Activated CD4-positive, alpha-beta T cell treated with anti-CD3 and anti-CD28 coated beads, Interleukin-2, amount 10 ng/mL, durations not matched to agents 24 days and 14 days (primary cell): ENCODE data around the gene NELL1. TPM values are rescaled to one million over a fixed set of nuclear protein-coding genes. Genes with fewer than 3 reads are reported as not detected.

Source experiments
- DNase-seq: peaks from one replicate; pipeline ENCODE4 v3.0.0; 2022
- H3K27ac Mint-ChIP-seq: one replicate; pipeline ENCODE4 v1.8.0; 2022; ENCODE audit warnings: mild to moderate bottlenecking, mixed read lengths
- H3K27me3 Mint-ChIP-seq: one replicate; pipeline ENCODE4 v1.8.0; 2022; ENCODE audit warnings: mixed read lengths
- H3K36me3 Mint-ChIP-seq: one replicate; pipeline ENCODE4 v1.8.0; 2022; ENCODE audit warnings: low read depth, mild to moderate bottlenecking, mixed read lengths
- H3K4me1 Mint-ChIP-seq: one replicate; pipeline ENCODE4 v1.8.0; 2021; ENCODE audit warnings: mixed read lengths
- H3K4me3 Mint-ChIP-seq: one replicate; pipeline ENCODE4 v1.8.0; 2022; ENCODE audit warnings: mild to moderate bottlenecking, moderate library complexity, mixed read lengths
- H3K9me3 Mint-ChIP-seq: one replicate; pipeline ENCODE4 v1.8.0; 2021; ENCODE audit warnings: mixed read lengths
- intact Hi-C: fragments of 100-400 bp; cut with micrococcal nuclease; formaldehyde crosslinking; loops from one replicate; pipeline ENCODE4 v1.15.1; 2023
- total RNA-seq: library from RNA; stranded (reverse); gene quantifications from 2 replicates; pipeline ENCODE4 v1.2.3, GENCODE V29; 2022

NELL1 gene
- total RNA-seq, 1 donor from 2014 or later, result not detected

DNA sequence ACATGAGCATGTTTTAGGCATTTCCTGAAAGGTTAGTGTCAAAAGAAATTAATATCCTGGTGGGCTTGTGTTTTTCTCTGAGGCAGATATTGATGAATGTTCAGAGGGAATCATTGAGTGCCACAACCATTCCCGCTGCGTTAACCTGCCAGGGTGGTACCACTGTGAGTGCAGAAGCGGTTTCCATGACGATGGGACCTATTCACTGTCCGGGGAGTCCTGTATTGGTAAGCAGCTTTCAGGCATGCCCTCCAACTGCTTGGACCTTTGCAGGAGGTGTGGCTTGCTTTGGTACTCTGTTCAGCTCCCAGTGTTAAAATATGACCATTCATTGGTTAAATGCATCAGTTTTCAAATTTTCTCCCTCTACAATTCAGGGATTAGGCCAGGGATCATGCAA is 864.9 kb downstream of the NELL1 start:
- no peak for DNase-seq
- Mint-ChIP-seq H3K4me3 (no peak overlapping the region), H3K9me3 (no peaks in the 10 kb centered on the region), H3K4me1 (no peaks in the 10 kb centered on the region), H3K27ac (no peak overlapping the region), H3K36me3 (no peaks in the 10 kb centered on the region), H3K27me3 (no peaks in the 10 kb centered on the region)
- intact Hi-C loops, result no loop called here

DNA sequence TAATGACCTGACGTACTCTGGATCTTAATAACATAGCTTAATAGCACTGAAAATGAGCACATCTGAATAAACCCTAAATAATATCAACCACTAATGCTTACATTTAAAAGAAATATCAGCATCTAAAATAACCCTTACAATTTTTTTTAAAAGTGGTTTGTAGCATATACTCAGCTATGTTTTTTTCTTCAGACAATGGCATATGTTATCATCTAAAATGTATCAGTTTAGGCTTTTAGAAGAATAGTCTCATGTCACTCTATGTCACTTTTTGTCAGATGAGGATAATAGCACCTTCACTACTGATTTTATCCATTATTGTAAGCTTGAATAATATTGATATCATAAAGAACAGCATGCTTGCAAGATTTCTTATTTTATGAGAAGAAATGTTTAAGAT is 868.6 kb downstream of the NELL1 start:
- no peaks in the 10 kb centered on the region for H3K36me3 Mint-ChIP-seq
- no peaks in the 10 kb centered on the region for H3K9me3 Mint-ChIP-seq
- H3K27ac Mint-ChIP-seq, result no peak overlapping the region
- H3K4me3 Mint-ChIP-seq, result no peak overlapping the region
- intact Hi-C loops, result no loop called here
- DNase-seq, result no peak
- no peaks in the 10 kb centered on the region for H3K4me1 Mint-ChIP-seq
- H3K27me3 Mint-ChIP-seq, result no peaks in the 10 kb centered on the region

DNA sequence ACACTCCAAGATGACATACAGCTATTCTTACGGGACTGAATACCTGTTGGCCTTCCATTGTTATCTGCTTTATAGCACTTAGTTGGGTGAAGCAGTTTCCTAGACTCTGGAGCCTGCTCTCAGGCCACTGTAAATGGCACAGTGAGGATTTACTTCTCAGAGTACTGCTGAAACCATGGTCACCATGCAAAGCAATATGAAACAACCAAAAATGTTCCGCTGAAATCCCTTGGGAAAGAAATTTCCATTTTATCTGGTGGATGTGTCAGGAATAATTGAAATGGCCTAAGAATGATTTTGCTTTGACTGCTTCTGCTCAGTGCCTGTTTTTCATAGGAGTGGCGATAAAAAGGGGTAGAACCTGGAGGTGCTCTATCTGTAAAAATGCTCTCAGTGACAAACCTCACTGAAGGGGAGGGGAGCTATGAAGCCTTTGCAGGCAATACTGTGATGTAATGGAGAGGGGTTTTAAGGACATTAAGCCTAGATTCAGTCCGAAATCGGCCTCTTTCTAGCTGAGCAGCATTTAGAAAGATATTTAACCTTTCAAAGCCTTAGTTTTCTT is 871.9 kb downstream of the NELL1 start:
- no peaks in the 10 kb centered on the region for H3K9me3 Mint-ChIP-seq
- H3K4me1 Mint-ChIP-seq, result no peaks in the 10 kb centered on the region
- no peaks in the 10 kb centered on the region for H3K27me3 Mint-ChIP-seq
- no peak overlapping the region for H3K27ac Mint-ChIP-seq
- no peak overlapping the region for H3K4me3 Mint-ChIP-seq
- DNase-seq, result no peak
- no peaks in the 10 kb centered on the region for H3K36me3 Mint-ChIP-seq
- intact Hi-C loops, result no loop called here

DNA sequence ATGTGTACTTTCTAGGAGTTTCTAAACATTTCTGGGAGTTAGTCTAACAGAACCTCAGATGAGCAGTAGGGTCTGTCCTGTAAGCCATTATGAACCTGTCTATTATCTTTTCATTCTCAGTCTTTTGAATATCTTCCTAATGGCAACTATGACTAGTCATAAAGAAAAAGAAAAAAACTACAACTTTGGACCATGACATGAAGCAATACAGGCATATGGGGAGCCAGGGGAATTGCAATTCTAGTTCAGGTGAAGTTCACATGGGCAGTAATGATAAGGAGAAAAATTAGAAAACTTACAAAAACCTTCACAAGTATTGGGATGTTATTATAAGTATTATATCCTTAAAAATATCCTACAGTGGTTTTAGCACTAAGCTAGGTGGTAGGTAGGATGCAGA is 874.5 kb downstream of the NELL1 start:
- H3K4me3 Mint-ChIP-seq, result no peak overlapping the region
- no peak for DNase-seq
- no peaks in the 10 kb centered on the region for H3K27me3 Mint-ChIP-seq
- no peaks in the 10 kb centered on the region for H3K4me1 Mint-ChIP-seq
- H3K27ac Mint-ChIP-seq, result no peak overlapping the region
- H3K36me3 Mint-ChIP-seq, result no peaks in the 10 kb centered on the region
- H3K9me3 Mint-ChIP-seq, result no peaks in the 10 kb centered on the region
- intact Hi-C loops, result no loop called here

DNA sequence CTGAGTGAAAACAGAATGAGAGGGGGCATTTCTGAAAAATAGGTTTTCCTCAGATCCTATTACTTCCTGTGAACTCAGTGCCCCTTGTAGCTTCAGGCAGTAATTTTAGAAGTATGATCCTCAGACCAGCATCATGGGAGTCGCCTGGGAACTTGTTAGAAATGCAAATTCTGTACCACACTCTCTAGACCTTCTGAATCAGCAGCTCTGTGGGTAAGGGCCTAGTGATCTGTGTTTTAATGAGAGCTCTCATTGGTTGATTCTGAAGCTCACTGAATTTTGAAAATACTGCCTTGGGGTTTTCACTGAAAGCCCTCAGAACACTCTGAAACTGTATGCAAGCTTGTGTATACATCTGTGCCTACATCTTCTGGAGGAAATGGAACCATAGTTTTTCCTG is 876.3 kb downstream of the NELL1 start:
- no peaks in the 10 kb centered on the region for H3K27me3 Mint-ChIP-seq
- intact Hi-C loops, result no loop called here
- H3K36me3 Mint-ChIP-seq, result no peaks in the 10 kb centered on the region
- H3K4me1 Mint-ChIP-seq, result no peaks in the 10 kb centered on the region
- H3K9me3 Mint-ChIP-seq, result no peaks in the 10 kb centered on the region
- DNase-seq, result no peak
- H3K27ac Mint-ChIP-seq, result no peak overlapping the region
- H3K4me3 Mint-ChIP-seq, result no peak overlapping the region

DNA sequence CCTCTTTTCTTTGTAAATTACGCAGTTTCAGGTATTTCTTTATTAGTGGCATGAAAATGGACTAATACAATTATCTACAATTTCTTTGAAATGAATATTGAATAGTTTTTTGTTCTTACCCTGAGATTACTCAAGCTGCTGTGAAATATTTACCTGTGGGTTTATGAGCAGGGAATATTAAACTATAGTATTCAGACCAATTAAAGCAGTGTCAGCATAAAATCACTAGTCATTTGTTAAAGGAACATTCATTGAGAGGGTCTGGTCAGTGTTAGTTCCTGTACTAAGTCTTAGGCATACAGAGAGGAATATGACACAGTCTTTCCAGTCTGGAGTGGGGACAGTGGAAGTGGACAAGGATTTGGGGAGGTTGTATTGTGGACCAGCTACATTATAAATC is 877.3 kb downstream of the NELL1 start:
- no peak overlapping the region for H3K4me3 Mint-ChIP-seq

DNA sequence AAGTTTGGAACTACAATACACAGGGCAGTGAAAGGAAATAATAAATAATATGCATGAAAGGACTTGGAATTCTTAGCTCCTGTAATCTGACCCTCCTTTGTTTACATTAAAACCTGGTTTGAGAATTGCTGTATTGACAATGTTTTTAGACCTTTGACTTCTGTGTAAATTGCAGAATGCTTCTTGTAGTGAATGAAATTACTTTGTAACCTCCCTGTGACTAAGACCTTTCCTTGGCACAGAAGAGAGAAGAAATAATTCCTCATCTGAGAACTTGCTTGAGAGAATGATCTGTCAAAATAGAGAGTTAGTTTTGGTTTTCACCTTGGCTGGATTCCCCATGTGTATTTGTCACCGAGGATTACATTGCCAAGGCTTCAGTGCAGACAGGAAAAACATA is 883.5 kb downstream of the NELL1 start:
- H3K9me3 Mint-ChIP-seq, result no peaks in the 10 kb centered on the region
- DNase-seq, result no peak
- no peaks in the 10 kb centered on the region for H3K36me3 Mint-ChIP-seq
- H3K4me1 Mint-ChIP-seq, result no peaks in the 10 kb centered on the region
- H3K27me3 Mint-ChIP-seq, result no peaks in the 10 kb centered on the region
- H3K4me3 Mint-ChIP-seq, result no peak overlapping the region
- no peak overlapping the region for H3K27ac Mint-ChIP-seq
- intact Hi-C loops, result no loop called here

More for the DNA sequence above, 877.3 kb downstream of the NELL1 start:
- intact Hi-C loops, result no loop called here
- no peak for DNase-seq
- Mint-ChIP-seq H3K36me3 (no peaks in the 10 kb centered on the region), H3K27me3 (no peaks in the 10 kb centered on the region), H3K27ac (no peak overlapping the region), H3K9me3 (no peaks in the 10 kb centered on the region), H3K4me1 (no peaks in the 10 kb centered on the region)

DNA sequence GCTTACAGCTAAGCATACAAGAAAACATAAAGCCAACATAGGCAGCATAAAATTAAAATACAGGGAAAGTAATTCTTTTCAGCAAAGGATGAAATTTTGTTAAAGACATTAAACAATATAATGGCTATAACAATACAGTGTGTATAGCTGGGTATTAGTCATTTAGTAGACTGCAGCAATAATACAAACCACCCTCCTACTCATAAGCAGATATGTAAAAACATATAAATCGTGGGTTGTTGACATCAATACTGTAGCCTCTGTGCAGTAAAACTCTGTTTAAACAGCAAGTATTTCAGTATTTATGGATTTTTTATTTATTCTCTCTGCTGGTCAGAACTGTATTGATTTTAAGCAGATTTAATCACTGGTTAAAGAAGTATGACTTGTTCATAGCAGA is 884.4 kb downstream of the NELL1 start:
- no peak overlapping the region for H3K27ac Mint-ChIP-seq
- no peaks in the 10 kb centered on the region for H3K36me3 Mint-ChIP-seq
- no peaks in the 10 kb centered on the region for H3K27me3 Mint-ChIP-seq
- no peak overlapping the region for H3K4me3 Mint-ChIP-seq
- intact Hi-C loops, result no loop called here
- no peaks in the 10 kb centered on the region for H3K4me1 Mint-ChIP-seq
- H3K9me3 Mint-ChIP-seq, result no peaks in the 10 kb centered on the region
- no peak for DNase-seq

DNA sequence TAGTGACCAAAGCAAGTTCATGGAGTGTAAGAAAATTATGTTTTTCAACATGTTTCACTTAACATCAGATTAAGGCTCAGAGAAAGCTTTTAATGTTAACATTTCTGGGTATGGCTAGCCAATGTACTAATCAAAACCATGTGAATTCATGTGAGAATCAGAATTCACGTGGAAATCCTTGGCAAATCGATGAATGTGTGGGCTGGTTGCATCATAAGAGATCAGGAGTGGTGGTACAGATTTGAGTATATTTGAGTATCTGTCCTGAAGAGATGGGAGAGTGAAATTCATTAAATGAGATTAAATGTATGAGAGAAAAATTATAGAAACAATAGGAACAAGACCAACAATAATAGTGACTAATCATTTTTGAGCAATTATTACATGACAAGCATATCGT is 884.9 kb downstream of the NELL1 start:
- no peak for DNase-seq
- Mint-ChIP-seq H3K27me3 (no peaks in the 10 kb centered on the region), H3K4me3 (no peak overlapping the region), H3K36me3 (no peaks in the 10 kb centered on the region), H3K9me3 (no peaks in the 10 kb centered on the region), H3K27ac (no peak overlapping the region), H3K4me1 (no peaks in the 10 kb centered on the region)
- intact Hi-C loops, result no loop called here

DNA sequence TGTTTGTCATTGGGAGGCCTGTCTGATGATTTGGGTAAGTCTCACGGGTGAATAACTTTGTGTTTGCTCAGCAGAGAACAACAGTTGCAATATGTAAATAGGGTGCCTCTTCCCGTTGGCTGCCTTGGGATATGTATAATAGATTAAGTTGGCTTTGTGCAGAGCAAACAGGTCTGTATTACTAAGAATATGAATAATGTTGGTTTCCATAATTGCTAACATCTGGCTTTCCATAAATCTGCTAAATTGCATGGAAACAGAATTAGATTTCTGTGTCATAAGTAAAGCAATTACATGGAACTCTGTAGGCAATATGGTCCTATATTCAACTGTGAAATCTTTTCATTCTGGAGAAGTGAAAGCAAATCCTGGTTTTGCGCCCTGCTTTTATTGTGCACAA is 887.5 kb downstream of the NELL1 start:
- H3K9me3 Mint-ChIP-seq, result no peaks in the 10 kb centered on the region
- H3K4me1 Mint-ChIP-seq, result no peaks in the 10 kb centered on the region
- intact Hi-C loops, result no loop called here
- no peaks in the 10 kb centered on the region for H3K27me3 Mint-ChIP-seq
- DNase-seq, result no peak
- no peak overlapping the region for H3K27ac Mint-ChIP-seq
- H3K4me3 Mint-ChIP-seq, result no peak overlapping the region
- H3K36me3 Mint-ChIP-seq, result no peaks in the 10 kb centered on the region

DNA sequence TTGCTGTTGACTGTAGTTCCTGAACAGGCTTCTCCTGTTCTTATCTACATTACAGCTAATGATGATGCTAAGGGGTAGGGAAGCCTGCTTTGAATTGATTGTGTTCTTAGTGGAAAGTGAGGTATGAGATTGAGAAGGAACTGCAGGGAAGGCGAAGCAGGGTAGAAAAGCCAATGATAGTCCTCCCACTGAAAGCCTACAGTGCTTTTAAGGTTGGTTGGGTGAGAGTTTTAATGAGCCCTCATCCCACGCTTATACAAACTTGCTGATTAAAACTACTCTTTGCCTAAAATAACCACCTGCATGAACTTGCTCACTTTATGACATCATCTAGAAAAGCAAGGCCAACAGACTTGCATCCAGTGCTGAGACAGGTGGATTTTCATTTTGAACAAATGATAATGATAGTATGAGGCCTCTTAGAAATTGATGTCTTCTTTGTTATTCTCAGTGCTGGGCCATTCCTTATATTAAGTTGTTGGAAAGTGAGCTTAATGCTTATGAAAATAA is 891.1 kb downstream of the NELL1 start:
- H3K27ac Mint-ChIP-seq, result no peak overlapping the region
- no peak for DNase-seq
- intact Hi-C loops, result no loop called here
- no peaks in the 10 kb centered on the region for H3K4me1 Mint-ChIP-seq
- no peaks in the 10 kb centered on the region for H3K36me3 Mint-ChIP-seq
- no peaks in the 10 kb centered on the region for H3K27me3 Mint-ChIP-seq
- H3K4me3 Mint-ChIP-seq, result no peak overlapping the region
- no peaks in the 10 kb centered on the region for H3K9me3 Mint-ChIP-seq

DNA sequence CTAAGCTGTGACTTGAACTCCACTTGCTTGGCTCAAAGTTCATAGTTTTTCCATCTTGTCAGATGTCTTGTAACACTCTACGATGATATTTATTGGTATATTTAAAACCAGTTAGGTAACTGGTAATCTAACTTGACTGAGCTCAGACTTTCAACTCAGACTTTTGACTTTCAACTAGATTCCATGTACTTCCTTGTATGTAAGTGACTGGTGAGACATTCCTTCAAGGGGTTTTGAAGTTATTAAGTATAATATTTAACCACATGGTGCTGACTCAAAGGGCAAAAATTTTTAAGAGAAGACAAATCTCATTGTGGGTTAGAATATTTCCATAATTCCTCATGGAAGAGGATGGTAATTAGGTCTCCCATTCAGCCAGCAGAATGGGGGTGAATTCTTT is 892.2 kb downstream of the NELL1 start:
- Mint-ChIP-seq H3K4me3 (no peak overlapping the region), H3K4me1 (no peaks in the 10 kb centered on the region), H3K36me3 (no peaks in the 10 kb centered on the region), H3K9me3 (no peaks in the 10 kb centered on the region), H3K27me3 (no peaks in the 10 kb centered on the region), H3K27ac (no peak overlapping the region)
- DNase-seq, result no peak
- intact Hi-C loops, result no loop called here

DNA sequence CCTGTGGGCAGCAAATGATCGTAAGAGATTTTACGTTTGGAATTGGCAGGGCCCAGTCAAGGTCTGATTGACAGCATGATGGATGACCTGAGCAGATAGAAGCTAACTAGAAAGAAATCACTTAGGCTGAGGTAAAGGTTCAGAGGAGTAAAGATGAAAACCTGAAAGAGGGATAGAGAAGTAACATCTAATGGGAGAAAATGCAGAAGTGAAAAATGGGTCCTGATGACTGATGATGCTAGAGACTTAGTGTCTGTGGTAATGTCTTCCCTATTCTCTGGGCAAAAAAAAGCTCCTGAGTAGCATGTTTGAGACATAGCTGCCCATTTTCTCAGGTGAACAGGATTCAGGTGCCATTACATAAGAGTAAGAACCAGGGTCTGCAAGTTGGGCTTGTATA is 894.7 kb downstream of the NELL1 start:
- intact Hi-C loops, result no loop called here
- H3K4me3 Mint-ChIP-seq, result no peak overlapping the region

DNA sequence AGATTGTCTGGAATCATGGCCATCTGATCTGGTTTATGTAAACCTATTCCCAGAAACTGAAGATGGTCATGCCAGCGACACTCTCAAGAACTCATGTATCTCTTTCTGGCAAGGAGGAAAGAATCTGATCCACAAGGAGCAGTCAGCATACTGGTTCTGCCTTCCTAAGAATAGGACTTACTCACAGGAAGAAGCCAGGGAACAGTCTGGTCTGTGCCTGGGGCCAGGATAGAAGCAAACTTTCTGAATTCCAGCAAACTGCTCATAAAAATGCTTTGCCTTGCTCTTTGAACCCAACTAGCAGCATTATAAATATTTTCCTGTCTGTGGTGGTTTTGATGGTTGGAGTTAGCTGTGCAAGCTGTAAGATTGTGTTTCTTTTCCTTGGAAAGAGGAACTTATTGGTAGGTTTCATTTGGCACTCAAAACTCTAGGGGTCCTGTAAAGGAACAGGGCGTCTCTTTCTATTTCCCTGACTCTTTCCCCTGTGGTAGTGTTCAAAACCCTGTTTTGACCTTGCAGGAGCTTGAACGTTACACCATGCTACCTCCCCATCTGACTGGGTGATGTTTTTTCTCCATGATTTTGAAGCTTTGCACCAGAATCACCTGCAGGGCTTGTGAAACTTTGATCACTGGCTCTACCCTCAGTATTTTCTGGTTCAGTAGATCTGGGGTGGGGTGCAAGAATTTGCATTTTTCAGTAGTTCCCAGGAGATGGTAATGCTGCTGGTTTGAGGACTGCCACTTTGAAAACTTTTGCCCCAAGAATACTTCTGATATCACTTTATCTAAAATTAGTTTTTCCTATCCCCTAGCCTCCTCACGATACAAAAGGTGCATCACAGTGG is 895.7 kb downstream of the NELL1 start:
- Mint-ChIP-seq H3K27me3 (no peaks in the 10 kb centered on the region), H3K9me3 (no peaks in the 10 kb centered on the region), H3K36me3 (no peaks in the 10 kb centered on the region), H3K4me3 (no peak overlapping the region), H3K27ac (no peak overlapping the region), H3K4me1 (no peaks in the 10 kb centered on the region)
- no peak for DNase-seq
- intact Hi-C loops, result no loop called here

More for the DNA sequence above, 894.7 kb downstream of the NELL1 start:
- no peak for DNase-seq
- no peaks in the 10 kb centered on the region for H3K9me3 Mint-ChIP-seq
- no peaks in the 10 kb centered on the region for H3K27me3 Mint-ChIP-seq
- H3K36me3 Mint-ChIP-seq, result no peaks in the 10 kb centered on the region
- no peaks in the 10 kb centered on the region for H3K4me1 Mint-ChIP-seq
- no peak overlapping the region for H3K27ac Mint-ChIP-seq
